ENCODE results near the gene TMX3. TPM values are rescaled to one million over a fixed set of nuclear protein-coding genes. Genes with fewer than 3 reads are reported as not detected.

The TMX3 gene, protein sequence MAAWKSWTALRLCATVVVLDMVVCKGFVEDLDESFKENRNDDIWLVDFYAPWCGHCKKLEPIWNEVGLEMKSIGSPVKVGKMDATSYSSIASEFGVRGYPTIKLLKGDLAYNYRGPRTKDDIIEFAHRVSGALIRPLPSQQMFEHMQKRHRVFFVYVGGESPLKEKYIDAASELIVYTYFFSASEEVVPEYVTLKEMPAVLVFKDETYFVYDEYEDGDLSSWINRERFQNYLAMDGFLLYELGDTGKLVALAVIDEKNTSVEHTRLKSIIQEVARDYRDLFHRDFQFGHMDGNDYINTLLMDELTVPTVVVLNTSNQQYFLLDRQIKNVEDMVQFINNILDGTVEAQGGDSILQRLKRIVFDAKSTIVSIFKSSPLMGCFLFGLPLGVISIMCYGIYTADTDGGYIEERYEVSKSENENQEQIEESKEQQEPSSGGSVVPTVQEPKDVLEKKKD
- 53.9 and 58.3 TPM in 2 replicates for total RNA-seq

DNA sequence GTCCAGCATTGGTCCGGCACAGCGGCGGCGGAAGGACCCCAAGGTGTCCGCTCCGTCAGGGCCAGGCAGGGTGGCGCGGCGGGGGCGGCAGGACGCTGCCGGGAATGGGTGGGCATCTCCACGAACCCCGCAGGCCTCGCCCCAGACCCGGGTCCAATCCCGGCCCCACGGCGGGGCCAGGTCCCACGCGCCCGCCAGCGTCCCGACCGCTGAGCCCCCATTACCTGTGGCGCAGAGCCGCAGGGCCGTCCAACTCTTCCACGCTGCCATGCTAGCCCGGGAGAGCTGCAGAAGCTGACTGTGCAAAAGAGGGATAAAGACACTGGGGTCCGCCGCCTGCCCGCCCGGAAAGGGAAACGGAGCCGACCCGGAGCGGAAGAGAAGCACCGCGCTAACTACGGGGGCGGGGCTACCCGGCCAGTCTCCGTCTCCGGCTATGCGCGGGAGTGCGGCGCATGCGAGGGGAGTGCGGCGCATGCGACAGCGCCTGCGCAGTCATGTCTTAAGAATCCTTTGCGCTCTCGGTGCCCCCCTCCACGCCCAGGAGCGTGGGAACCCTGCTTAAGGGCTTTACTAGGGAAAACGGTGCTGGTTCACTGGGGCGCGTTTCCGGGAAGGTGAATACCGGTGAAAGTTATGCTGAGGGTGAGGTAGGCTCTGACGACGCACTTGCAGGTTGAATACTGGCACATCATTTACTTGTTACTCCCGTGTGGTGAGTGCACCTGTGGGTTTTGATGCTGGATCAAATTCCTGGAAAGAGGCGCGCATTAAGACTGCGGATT, at the start of gene TMX3:
Gene TMX3 (minus strand): TSS at position 397 of the 785 bp plus-strand sequence. CDS start 127 bp downstream, at position 270.

Other genes starting within 250 kb of the TMX3 start
- 1.4 and 6.9 TPM in 2 replicates for gene CCDC102B, start 83.0 kb upstream of the TMX3 start, total RNA-seq